ENCODE results near the gene TMPRSS3.

The TMPRSS3 gene

GRCh38 chr21:42347601-42348327, 48.1 kb downstream of the TMPRSS3 start:
- peak; percentile 47 for DNase-seq

GRCh38 chr21:42346866-42347600, 48.8 kb downstream of the TMPRSS3 start:
- DNase-seq = peak; percentile 37

GRCh38 chr21:42346441-42346840, 49.4 kb downstream of the TMPRSS3 start:
- DNase-seq = no peak

- peak; percentile 42 for DNase-seq
Measured at GRCh38 chr21:42344631-42345030, 51.2 kb downstream of the TMPRSS3 start.

GRCh38 chr21:42343963-42344510, 51.8 kb downstream of the TMPRSS3 start:
- DNase-seq = peak; percentile 32

- no peak for DNase-seq
Measured at GRCh38 chr21:42343556-42343955, 52.3 kb downstream of the TMPRSS3 start.

GRCh38 chr21:42343101-42343500, 52.8 kb downstream of the TMPRSS3 start:
- peak; percentile 33 for DNase-seq

- DNase-seq = no peak
Measured at GRCh38 chr21:42341776-42342542, 53.9 kb downstream of the TMPRSS3 start.

GRCh38 chr21:42340187-42341050, 55.4 kb downstream of the TMPRSS3 start:
- DNase-seq = peak; percentile 54

GRCh38 chr21:42338729-42339715, 56.8 kb downstream of the TMPRSS3 start:
- DNase-seq = peak; percentile 55

GRCh38 chr21:42337830-42338728, 57.8 kb downstream of the TMPRSS3 start:
- DNase-seq = peak; percentile 90

- DNase-seq = no peak
Measured at GRCh38 chr21:42337276-42337675, 58.6 kb downstream of the TMPRSS3 start.

- DNase-seq = no peak
Measured at GRCh38 chr21:42336054-42336453, 59.8 kb downstream of the TMPRSS3 start.

GRCh38 chr21:42332557-42333317, 63.1 kb downstream of the TMPRSS3 start:
- DNase-seq = peak; percentile 42

GRCh38 chr21:42331660-42332059, 64.2 kb downstream of the TMPRSS3 start:
- no peak for DNase-seq

- DNase-seq = no peak
Measured at GRCh38 chr21:42330380-42331371, 65.2 kb downstream of the TMPRSS3 start.

- DNase-seq = no peak
Measured at GRCh38 chr21:42324896-42325295, 71.0 kb downstream of the TMPRSS3 start.
